ENCODE data around the gene ATP6V1G2.

DNA sequence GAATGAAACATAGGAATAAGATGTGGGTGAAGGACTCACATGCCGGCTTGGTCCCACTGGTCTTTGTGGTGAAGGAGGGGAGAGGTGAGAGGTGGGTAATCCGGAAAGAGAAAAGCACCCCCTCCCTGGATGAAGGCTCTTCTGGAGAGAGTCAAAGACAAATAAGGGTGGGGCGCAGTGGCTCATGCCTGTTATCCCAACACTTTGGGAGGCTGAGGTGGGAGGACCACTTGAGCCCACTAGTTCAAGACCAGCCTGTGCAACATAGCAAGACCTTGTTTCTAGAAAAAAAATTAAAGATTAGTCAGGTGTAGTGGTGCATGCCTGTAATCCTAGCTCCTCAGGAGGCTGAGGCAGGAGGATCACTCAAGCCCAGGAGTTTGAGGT, 32.7 kb upstream of the ATP6V1G2 start:
- TF ChIP-seq, protein P1, sequence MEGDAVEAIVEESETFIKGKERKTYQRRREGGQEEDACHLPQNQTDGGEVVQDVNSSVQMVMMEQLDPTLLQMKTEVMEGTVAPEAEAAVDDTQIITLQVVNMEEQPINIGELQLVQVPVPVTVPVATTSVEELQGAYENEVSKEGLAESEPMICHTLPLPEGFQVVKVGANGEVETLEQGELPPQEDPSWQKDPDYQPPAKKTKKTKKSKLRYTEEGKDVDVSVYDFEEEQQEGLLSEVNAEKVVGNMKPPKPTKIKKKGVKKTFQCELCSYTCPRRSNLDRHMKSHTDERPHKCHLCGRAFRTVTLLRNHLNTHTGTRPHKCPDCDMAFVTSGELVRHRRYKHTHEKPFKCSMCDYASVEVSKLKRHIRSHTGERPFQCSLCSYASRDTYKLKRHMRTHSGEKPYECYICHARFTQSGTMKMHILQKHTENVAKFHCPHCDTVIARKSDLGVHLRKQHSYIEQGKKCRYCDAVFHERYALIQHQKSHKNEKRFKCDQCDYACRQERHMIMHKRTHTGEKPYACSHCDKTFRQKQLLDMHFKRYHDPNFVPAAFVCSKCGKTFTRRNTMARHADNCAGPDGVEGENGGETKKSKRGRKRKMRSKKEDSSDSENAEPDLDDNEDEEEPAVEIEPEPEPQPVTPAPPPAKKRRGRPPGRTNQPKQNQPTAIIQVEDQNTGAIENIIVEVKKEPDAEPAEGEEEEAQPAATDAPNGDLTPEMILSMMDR (tag by site-specific recombination; IDR thresholded peaks at IDR 0.05) = no peak
- TF ChIP-seq KLF16 (tag by site-specific recombination; IDR thresholded peaks at IDR 0.05) = no peak
- no peak for TF ChIP-seq ZNF114 (tag by site-specific recombination; IDR thresholded peaks at IDR 0.05)
- TF ChIP-seq, protein P2, sequence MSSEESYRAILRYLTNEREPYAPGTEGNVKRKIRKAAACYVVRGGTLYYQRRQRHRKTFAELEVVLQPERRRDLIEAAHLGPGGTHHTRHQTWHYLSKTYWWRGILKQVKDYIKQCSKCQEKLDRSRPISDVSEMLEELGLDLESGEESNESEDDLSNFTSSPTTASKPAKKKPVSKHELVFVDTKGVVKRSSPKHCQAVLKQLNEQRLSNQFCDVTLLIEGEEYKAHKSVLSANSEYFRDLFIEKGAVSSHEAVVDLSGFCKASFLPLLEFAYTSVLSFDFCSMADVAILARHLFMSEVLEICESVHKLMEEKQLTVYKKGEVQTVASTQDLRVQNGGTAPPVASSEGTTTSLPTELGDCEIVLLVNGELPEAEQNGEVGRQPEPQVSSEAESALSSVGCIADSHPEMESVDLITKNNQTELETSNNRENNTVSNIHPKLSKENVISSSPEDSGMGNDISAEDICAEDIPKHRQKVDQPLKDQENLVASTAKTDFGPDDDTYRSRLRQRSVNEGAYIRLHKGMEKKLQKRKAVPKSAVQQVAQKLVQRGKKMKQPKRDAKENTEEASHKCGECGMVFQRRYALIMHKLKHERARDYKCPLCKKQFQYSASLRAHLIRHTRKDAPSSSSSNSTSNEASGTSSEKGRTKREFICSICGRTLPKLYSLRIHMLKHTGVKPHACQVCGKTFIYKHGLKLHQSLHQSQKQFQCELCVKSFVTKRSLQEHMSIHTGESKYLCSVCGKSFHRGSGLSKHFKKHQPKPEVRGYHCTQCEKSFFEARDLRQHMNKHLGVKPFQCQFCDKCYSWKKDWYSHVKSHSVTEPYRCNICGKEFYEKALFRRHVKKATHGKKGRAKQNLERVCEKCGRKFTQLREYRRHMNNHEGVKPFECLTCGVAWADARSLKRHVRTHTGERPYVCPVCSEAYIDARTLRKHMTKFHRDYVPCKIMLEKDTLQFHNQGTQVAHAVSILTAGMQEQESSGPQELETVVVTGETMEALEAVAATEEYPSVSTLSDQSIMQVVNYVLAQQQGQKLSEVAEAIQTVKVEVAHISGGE (tag by site-specific recombination; conservative IDR thresholded peaks at IDR 0.05; ENCODE audit: low read depth) = no peak
- no peak for TF ChIP-seq SP2 (tag by site-specific recombination; IDR thresholded peaks at IDR 0.05)
- TF ChIP-seq, protein P3, sequence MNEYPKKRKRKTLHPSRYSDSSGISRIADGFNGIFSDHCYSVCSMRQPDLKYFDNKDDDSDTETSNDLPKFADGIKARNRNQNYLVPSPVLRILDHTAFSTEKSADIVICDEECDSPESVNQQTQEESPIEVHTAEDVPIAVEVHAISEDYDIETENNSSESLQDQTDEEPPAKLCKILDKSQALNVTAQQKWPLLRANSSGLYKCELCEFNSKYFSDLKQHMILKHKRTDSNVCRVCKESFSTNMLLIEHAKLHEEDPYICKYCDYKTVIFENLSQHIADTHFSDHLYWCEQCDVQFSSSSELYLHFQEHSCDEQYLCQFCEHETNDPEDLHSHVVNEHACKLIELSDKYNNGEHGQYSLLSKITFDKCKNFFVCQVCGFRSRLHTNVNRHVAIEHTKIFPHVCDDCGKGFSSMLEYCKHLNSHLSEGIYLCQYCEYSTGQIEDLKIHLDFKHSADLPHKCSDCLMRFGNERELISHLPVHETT (tag by site-specific recombination; IDR thresholded peaks at IDR 0.05) = no peak

Data from HEK293 (cell line).